ENCODE data around the gene SCAP. TPM values are rescaled to one million over a fixed set of nuclear protein-coding genes. Genes with fewer than 3 reads are reported as not detected.
A peak's percentile ranks its signal among the peaks of the same experiment; 100 is the strongest.
"Not testable (repeated sequence)": the region's sequence is repeated elsewhere in the genome, so short reads cannot be mapped to it uniquely, and the experiment has no call there.

SCAP gene
- total and polyA plus RNA-seq, 8 donors = 29.0 to 59.5 (median 37.2) TPM

DNA sequence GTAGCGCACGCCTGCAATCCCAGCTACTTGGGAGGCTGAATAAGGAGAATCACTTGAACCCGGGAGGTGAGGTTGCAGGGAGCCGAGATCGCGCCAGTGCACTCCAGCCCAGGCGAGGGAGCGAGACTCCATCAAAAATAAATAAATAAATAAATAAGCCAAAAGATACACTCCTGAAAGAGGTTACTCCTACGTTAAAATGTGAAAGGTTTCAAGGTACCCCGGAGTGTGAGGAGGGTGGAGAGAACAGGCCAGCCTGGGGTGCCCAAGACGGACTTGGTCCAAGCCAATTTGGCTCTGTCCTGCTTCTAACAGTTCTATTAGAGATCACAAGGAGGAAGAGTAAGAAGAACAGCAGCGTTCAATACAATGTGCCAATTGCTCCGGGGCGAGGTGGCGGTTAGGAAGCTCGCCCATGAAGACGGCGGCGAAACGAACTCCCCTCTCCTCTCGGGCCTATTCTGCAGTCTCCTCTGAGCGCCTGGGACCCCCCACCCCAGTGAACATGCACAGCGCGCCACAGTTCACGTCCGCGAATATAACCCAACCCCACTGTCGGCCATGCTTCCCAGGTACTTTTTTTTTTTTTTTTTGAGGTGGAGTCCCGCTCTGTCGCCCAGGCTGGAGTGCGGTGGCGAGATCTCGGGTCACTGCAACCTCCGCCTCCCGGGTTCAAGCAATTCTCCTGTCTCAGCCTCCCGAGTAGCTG lies 36.8 kb upstream of the SCAP start:
- H3K36me3 ChIP-seq = no peaks in the 10 kb centered on the region
- ATAC-seq (peak; percentile 9 to 25 (median 21)), FAIRE-seq (no peak), DNase-seq (peak; percentile 23 to 60 (median 40))
- peaks cover 0 to 14% (median 6%) of the 10 kb centered on the region in 3 donors for H3K4me1 ChIP-seq
- no peaks in the 10 kb centered on the region for H3K27me3 ChIP-seq
- H3K9me3 ChIP-seq = no peaks in the 10 kb centered on the region
- TF ChIP-seq, protein P1, sequence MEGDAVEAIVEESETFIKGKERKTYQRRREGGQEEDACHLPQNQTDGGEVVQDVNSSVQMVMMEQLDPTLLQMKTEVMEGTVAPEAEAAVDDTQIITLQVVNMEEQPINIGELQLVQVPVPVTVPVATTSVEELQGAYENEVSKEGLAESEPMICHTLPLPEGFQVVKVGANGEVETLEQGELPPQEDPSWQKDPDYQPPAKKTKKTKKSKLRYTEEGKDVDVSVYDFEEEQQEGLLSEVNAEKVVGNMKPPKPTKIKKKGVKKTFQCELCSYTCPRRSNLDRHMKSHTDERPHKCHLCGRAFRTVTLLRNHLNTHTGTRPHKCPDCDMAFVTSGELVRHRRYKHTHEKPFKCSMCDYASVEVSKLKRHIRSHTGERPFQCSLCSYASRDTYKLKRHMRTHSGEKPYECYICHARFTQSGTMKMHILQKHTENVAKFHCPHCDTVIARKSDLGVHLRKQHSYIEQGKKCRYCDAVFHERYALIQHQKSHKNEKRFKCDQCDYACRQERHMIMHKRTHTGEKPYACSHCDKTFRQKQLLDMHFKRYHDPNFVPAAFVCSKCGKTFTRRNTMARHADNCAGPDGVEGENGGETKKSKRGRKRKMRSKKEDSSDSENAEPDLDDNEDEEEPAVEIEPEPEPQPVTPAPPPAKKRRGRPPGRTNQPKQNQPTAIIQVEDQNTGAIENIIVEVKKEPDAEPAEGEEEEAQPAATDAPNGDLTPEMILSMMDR (IDR thresholded peaks at IDR 0.05) = no peak
- intact Hi-C loops (cut with DNase I) = no loop called here
- 16 to 18% methylated on average over 36 of the region's 36 CpGs for WGBS, 2 donors
- peak overlapping the region; percentile 70 to 90 (median 86) for H3K27ac ChIP-seq
- H3K4me3 ChIP-seq = peak overlapping the region; percentile 49 to 86 (median 60)

DNA sequence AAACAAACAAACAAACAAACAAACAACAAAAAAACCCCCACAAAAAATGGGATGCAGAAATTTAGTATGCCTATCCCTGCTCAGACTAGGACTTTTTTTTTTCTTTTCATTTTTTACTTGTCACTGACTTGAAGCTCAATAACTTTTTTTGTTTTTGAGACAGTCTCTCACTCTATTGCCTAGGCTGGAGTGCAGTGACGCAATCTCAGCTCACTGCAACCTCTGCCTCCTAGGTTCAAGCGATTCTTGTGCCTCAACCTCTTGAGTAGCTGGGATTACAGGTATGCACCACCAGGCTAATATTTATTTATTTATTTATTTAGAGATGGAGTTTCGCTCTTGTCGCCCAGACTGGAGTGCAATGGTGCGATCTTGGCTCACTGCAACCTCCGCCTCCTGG lies 29.5 kb upstream of the SCAP start:
- 99% methylated on average over 6 of the region's 6 CpGs for WGBS, 2 donors
- intact Hi-C loops (cut with DNase I); H3K4me3 ChIP-seq; H3K27me3 ChIP-seq; FAIRE-seq; DNase-seq; ATAC-seq; H3K9me3 ChIP-seq; H3K4me1 ChIP-seq; H3K27ac ChIP-seq: not testable (repeated sequence)
- peaks cover 0 to 17% (median 8%) of the 10 kb centered on the region in 3 donors for H3K36me3 ChIP-seq

DNA sequence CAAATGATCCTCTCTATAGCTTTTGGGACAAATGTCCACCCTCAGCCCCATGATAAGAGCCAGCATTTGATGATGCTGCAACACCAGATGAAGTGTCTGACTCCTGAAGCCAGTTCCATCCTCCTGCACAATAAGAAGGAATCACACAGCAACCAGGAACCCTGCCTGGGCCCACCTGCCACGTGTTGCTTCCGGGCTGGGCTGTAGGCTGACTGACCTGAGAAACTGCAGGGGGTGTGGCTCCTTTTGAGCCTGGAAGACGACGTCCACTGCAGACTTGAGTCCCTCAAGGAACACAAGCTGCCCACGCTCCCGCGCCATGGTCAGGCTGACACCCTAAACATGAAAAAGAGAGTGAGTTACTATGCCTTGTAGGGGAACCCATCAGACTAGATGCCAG lies 28.4 kb upstream of the SCAP start:
- peaks cover 0 to 17% (median 8%) of the 10 kb centered on the region in 3 donors for H3K36me3 ChIP-seq
- 82 to 85% methylated on average over 7 of the region's 7 CpGs for WGBS, 2 donors
- no peak for FAIRE-seq

GRCh38 chr3:47503033-47503432 lies 27.3 kb upstream of the SCAP start:
- H3K9me3 ChIP-seq = no peaks in the 10 kb centered on the region
- intact Hi-C loops (cut with DNase I) = no loop called here
- FAIRE-seq = no peak
- 94 to 96% methylated on average over 2 of the region's 2 CpGs for WGBS, 2 donors
- no peak overlapping the region for H3K4me3 ChIP-seq
- TF ChIP-seq, protein P1 (IDR thresholded peaks at IDR 0.05) = no peak
- no peak for ATAC-seq
- no peaks in the 10 kb centered on the region for H3K27me3 ChIP-seq
- no peak for DNase-seq
- peaks cover 0 to 19% (median 8%) of the 10 kb centered on the region in 3 donors for H3K36me3 ChIP-seq
- no peak overlapping the region for H3K27ac ChIP-seq
- no peaks in the 10 kb centered on the region for H3K4me1 ChIP-seq

More for the DNA sequence above, 28.4 kb upstream of the SCAP start:
- ATAC-seq (no peak), DNase-seq (no peak)
- no peaks in the 10 kb centered on the region for H3K4me1 ChIP-seq
- TF ChIP-seq, protein P1 (IDR thresholded peaks at IDR 0.05) = no peak
- H3K27ac ChIP-seq = no peak overlapping the region
- no peaks in the 10 kb centered on the region for H3K9me3 ChIP-seq
- H3K27me3 ChIP-seq = no peaks in the 10 kb centered on the region
- H3K4me3 ChIP-seq = no peak overlapping the region
- intact Hi-C loops (cut with DNase I) = no loop called here

- no peaks in the 10 kb centered on the region for H3K4me1 ChIP-seq
- no peak overlapping the region for H3K27ac ChIP-seq
- TF ChIP-seq, protein P1 (IDR thresholded peaks at IDR 0.05) = no peak
- FAIRE-seq = no peak
- no peaks in the 10 kb centered on the region for H3K9me3 ChIP-seq
- ATAC-seq = no peak
- H3K27me3 ChIP-seq = no peaks in the 10 kb centered on the region
- intact Hi-C loops (cut with DNase I) = no loop called here
- DNase-seq = no peak
- no peak overlapping the region for H3K4me3 ChIP-seq
- H3K36me3 ChIP-seq = peaks cover 0 to 24% (median 0%) of the 10 kb centered on the region in 3 donors
Measured at GRCh38 chr3:47496892-47497291, 21.2 kb upstream of the SCAP start.

Data from pancreas (tissue), 10 donors.